ENCODE measurements around the gene ZNF791. TPM values are rescaled to one million over a fixed set of nuclear protein-coding genes. Genes with fewer than 3 reads are reported as not detected.

ZNF791 gene
- total RNA-seq, 1 experiment from 2014 or later: 23.9 TPM

DNA sequence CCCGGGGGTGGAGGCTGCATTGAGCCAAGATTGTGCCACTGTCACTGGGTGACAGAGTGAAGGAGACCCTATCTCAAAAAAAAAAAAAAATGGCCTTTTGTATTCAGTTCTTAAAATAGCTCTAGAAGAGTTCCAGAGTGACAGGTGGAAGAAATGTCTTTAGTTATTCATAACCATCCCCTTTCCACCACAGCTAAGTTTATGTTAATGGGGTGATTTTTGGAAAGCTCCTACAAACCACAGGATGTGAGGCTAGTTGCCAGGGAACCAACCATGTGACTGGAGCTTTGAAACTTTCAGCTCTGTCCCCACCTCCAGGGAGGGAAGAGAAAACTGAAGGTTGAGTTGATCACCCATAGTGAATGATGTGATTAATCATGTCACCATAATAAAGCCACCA is 7.0 kb upstream of the ZNF791 start:
- ChIA-PET CTCF (no interaction called here), POLR2A (no interaction called here)
- Mint-ChIP-seq H3K27me3 (ENCODE audit: low read depth) (no peaks in the 10 kb centered on the region), H3K4me1 (no peaks in the 10 kb centered on the region), H3K4me3 (no peak overlapping the region), H3K36me3 (peaks cover 17% of the 10 kb centered on the region; the same call in 1 of the 2 replicates), H3K9me3 (no peaks in the 10 kb centered on the region), H3K27ac (no peak overlapping the region)
- TF ChIP-seq MYBL2 (CRISPR knock-in tag; IDR thresholded peaks at IDR 0.05): no peak
- TF ChIP-seq, protein P1, sequence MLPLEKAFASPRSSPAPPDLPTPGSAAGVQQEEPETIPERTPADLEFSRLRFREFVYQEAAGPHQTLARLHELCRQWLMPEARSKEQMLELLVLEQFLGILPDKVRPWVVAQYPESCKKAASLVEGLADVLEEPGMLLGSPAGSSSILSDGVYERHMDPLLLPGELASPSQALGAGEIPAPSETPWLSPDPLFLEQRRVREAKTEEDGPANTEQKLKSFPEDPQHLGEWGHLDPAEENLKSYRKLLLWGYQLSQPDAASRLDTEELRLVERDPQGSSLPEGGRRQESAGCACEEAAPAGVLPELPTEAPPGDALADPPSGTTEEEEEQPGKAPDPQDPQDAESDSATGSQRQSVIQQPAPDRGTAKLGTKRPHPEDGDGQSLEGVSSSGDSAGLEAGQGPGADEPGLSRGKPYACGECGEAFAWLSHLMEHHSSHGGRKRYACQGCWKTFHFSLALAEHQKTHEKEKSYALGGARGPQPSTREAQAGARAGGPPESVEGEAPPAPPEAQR (CRISPR knock-in tag; IDR thresholded peaks at IDR 0.05): no peak
- TF ChIP-seq, protein P2, sequence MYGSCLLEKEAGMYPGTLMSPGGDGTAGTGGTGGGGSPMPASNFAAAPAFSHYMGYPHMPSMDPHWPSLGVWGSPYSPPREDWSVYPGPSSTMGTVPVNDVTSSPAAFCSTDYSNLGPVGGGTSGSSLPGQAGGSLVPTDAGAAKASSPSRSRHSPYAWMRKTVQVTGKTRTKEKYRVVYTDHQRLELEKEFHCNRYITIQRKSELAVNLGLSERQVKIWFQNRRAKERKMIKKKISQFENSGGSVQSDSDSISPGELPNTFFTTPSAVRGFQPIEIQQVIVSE (CRISPR knock-in tag; IDR thresholded peaks at IDR 0.05; ENCODE audit: borderline replicate concordance): no peak
- no peak for TF ChIP-seq ZNF416 (CRISPR knock-in tag; IDR thresholded peaks at IDR 0.05)
- TF ChIP-seq ZNF232 (CRISPR knock-in tag; IDR thresholded peaks at IDR 0.05): no peak
- TF ChIP-seq ZBTB21 (CRISPR knock-in tag; IDR thresholded peaks at IDR 0.05; ENCODE audit: borderline replicate concordance): no peak
- TF ChIP-seq AFF4 (CRISPR knock-in tag; IDR thresholded peaks at IDR 0.05; ENCODE audit: borderline replicate concordance): no peak
- TF ChIP-seq NR1H2 (CRISPR knock-in tag; IDR thresholded peaks at IDR 0.05): no peak
- TF ChIP-seq ATF1 (CRISPR knock-in tag; IDR thresholded peaks at IDR 0.05): no peak
- TF ChIP-seq ZNF263 (CRISPR knock-in tag; IDR thresholded peaks at IDR 0.05; ENCODE audit: low read depth): no peak
- TF ChIP-seq OVOL2 (CRISPR knock-in tag; IDR thresholded peaks at IDR 0.05; ENCODE audit: borderline replicate concordance): no peak
- TF ChIP-seq, protein P3, sequence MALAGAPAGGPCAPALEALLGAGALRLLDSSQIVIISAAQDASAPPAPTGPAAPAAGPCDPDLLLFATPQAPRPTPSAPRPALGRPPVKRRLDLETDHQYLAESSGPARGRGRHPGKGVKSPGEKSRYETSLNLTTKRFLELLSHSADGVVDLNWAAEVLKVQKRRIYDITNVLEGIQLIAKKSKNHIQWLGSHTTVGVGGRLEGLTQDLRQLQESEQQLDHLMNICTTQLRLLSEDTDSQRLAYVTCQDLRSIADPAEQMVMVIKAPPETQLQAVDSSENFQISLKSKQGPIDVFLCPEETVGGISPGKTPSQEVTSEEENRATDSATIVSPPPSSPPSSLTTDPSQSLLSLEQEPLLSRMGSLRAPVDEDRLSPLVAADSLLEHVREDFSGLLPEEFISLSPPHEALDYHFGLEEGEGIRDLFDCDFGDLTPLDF (CRISPR knock-in tag; IDR thresholded peaks at IDR 0.05): no peak
- TF ChIP-seq ZNF138 (CRISPR knock-in tag; conservative IDR thresholded peaks at IDR 0.05): no peak
- TF ChIP-seq FOXP1 (CRISPR knock-in tag; IDR thresholded peaks at IDR 0.05; ENCODE audit: borderline replicate concordance): no peak
- TF ChIP-seq JAZF1 (CRISPR knock-in tag; IDR thresholded peaks at IDR 0.05): no peak
- no peak for TF ChIP-seq ZNF396 (CRISPR knock-in tag; IDR thresholded peaks at IDR 0.05; ENCODE audit: borderline replicate concordance)
- no peak for TF ChIP-seq ETV6 (CRISPR knock-in tag; IDR thresholded peaks at IDR 0.05)
- DNase-seq (ENCODE audit: low spot score): no peak
- no peak for ATAC-seq

DNA sequence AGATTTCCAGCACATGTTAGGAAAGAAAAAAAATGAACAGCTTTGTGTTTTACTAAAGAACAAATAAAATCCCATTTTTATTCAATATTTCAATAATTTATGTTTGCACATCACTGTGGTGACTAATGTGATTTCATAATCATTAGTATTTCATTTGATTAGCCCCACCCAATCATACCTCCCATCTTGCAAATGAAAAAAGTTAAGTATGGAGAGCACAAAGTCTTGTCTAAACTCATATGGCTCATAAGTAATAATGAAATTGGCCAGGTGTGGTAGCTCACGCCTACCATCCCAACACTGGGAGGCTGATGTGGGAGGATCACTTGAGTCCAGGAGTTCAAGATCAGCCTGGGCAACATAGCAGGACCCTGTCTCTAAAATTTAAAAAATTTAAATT is 3.9 kb upstream of the ZNF791 start:
- Mint-ChIP-seq H3K9me3 (no peaks in the 10 kb centered on the region), H3K36me3 (peaks cover 14% of the 10 kb centered on the region; the same call in 1 of the 2 replicates), H3K4me3 (no peak overlapping the region), H3K4me1 (peaks cover 3% of the 10 kb centered on the region), H3K27me3 (ENCODE audit: low read depth) (no peaks in the 10 kb centered on the region), H3K27ac (no peak overlapping the region)
- no peak for DNase-seq (ENCODE audit: low spot score)
- no peak for ATAC-seq
- POLR2A ChIA-PET: no interaction called here
- CTCF ChIA-PET: interaction anchor here (1.1 kb wide), 1 partner anchor 33 kb away, joined by 3 read pairs; no protein-coding TSS in a partner anchor
- TF ChIP-seq FOXP1 (CRISPR knock-in tag; IDR thresholded peaks at IDR 0.05; ENCODE audit: borderline replicate concordance): no peak
- TF ChIP-seq, protein P2 (CRISPR knock-in tag; IDR thresholded peaks at IDR 0.05; ENCODE audit: borderline replicate concordance): no peak
- TF ChIP-seq GABPB1 (CRISPR knock-in tag; IDR thresholded peaks at IDR 0.05): no peak
- TF ChIP-seq NFE2L1 (CRISPR knock-in tag; IDR thresholded peaks at IDR 0.05): no peak
- TF ChIP-seq ZMAT4 (CRISPR knock-in tag; IDR thresholded peaks at IDR 0.05): no peak
- TF ChIP-seq MLX (CRISPR knock-in tag; IDR thresholded peaks at IDR 0.05): no peak
- no peak for TF ChIP-seq ATF1 (CRISPR knock-in tag; IDR thresholded peaks at IDR 0.05)
- no peak for TF ChIP-seq ZNF396 (CRISPR knock-in tag; IDR thresholded peaks at IDR 0.05; ENCODE audit: borderline replicate concordance)
- no peak for TF ChIP-seq MXD4 (CRISPR knock-in tag; IDR thresholded peaks at IDR 0.05; ENCODE audit: borderline replicate concordance)
- TF ChIP-seq SOX15 (CRISPR knock-in tag; IDR thresholded peaks at IDR 0.05): no peak
- TF ChIP-seq SMAD4 (CRISPR knock-in tag; IDR thresholded peaks at IDR 0.05): no peak
- TF ChIP-seq, protein P4, sequence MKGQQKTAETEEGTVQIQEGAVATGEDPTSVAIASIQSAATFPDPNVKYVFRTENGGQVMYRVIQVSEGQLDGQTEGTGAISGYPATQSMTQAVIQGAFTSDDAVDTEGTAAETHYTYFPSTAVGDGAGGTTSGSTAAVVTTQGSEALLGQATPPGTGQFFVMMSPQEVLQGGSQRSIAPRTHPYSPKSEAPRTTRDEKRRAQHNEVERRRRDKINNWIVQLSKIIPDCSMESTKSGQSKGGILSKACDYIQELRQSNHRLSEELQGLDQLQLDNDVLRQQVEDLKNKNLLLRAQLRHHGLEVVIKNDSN (CRISPR knock-in tag; IDR thresholded peaks at IDR 0.05): no peak

Measured in WTC11 (cell line).